ENCODE data around the gene TDP1.

Gene TDP1

GRCh38 chr14:90056826-90057225 is 101.1 kb downstream of the TDP1 start:
- no peak for DNase-seq (ENCODE audit: low read depth)
- TF ChIP-seq CTCF (conservative IDR thresholded peaks at IDR 0.05; ENCODE audit: low read depth, low read length), result no peak
- H3K4me3 ChIP-seq (ENCODE audit: low read depth, low read length), result no peak overlapping the region

- no peak for DNase-seq (ENCODE audit: low read depth)
- TF ChIP-seq CTCF (conservative IDR thresholded peaks at IDR 0.05; ENCODE audit: low read depth, low read length), result no peak
- no peak overlapping the region for H3K4me3 ChIP-seq (ENCODE audit: low read depth, low read length)
Observed at GRCh38 chr14:90058876-90059458, 103.2 kb downstream of the TDP1 start.

GRCh38 chr14:90060312-90060964 is 104.7 kb downstream of the TDP1 start:
- TF ChIP-seq CTCF (conservative IDR thresholded peaks at IDR 0.05; ENCODE audit: low read depth, low read length), result peak; percentile 52
- DNase-seq (ENCODE audit: low read depth), result peak; percentile 56
- H3K4me3 ChIP-seq (ENCODE audit: low read depth, low read length), result peak overlapping the region; percentile 58

- TF ChIP-seq CTCF (conservative IDR thresholded peaks at IDR 0.05; ENCODE audit: low read depth, low read length), result no peak
- peak overlapping the region; percentile 58 for H3K4me3 ChIP-seq (ENCODE audit: low read depth, low read length)
- DNase-seq (ENCODE audit: low read depth), result no peak
Observed at GRCh38 chr14:90060965-90061684, 105.4 kb downstream of the TDP1 start.

- peak within 1 kb of the TSS; percentile 58 for H3K4me3 ChIP-seq (ENCODE audit: low read depth, low read length)
- no peak for DNase-seq (ENCODE audit: low read depth)
- TF ChIP-seq CTCF (conservative IDR thresholded peaks at IDR 0.05; ENCODE audit: low read depth, low read length), result no peak
Observed at GRCh38 chr14:90061685-90062126, 106.0 kb downstream of the TDP1 start, which contains the start of gene KCNK13. Gene KCNK13 (plus strand): TSS chr14:90061994. CDS start chr14:90062206, 212 bp downstream.

- no peak for DNase-seq (ENCODE audit: low read depth)
- TF ChIP-seq CTCF (conservative IDR thresholded peaks at IDR 0.05; ENCODE audit: low read depth, low read length), result no peak
- no peak overlapping the region for H3K4me3 ChIP-seq (ENCODE audit: low read depth, low read length)
Observed at GRCh38 chr14:90062127-90062794, 106.5 kb downstream of the TDP1 start.
